ENCODE data around the gene ATP6V1F.
A peak's percentile ranks its signal among the peaks of the same experiment; 100 is the strongest.
"Not testable (repeated sequence)": the region's sequence is repeated elsewhere in the genome, so short reads cannot be mapped to it uniquely, and the experiment has no call there.

Gene ATP6V1F

GRCh38 chr7:128903621-128904361, 41.1 kb downstream of the ATP6V1F start:
- DNase-seq: no peak

- DNase-seq: peak; percentile 54
These were observed 41.9 kb downstream of the ATP6V1F start for GRCh38 chr7:128904381-128905197.

- DNase-seq: no peak
These were observed 43.5 kb downstream of the ATP6V1F start for GRCh38 chr7:128906001-128906765.

GRCh38 chr7:128906766-128907559, 44.3 kb downstream of the ATP6V1F start:
- no peak for DNase-seq

GRCh38 chr7:128908750-128909624, 46.3 kb downstream of the ATP6V1F start:
- DNase-seq: no peak

- DNase-seq: peak; percentile 48
These were observed 47.2 kb downstream of the ATP6V1F start for GRCh38 chr7:128909625-128910568.

GRCh38 chr7:128910569-128910945, 47.9 kb downstream of the ATP6V1F start, which contains the start of gene KCP:
KCP (minus strand) TSS chr7:128910709; CDS start chr7:128910676, 33 bp downstream.
- no peak for DNase-seq

- DNase-seq: peak; percentile 5
These were observed 48.9 kb downstream of the ATP6V1F start for GRCh38 chr7:128911423-128912031.

- no peak for DNase-seq
These were observed 49.6 kb downstream of the ATP6V1F start for GRCh38 chr7:128912281-128912680.

GRCh38 chr7:128912709-128913495, 50.2 kb downstream of the ATP6V1F start:
- not testable (repeated sequence) for DNase-seq

- DNase-seq: no peak
These were observed 51.4 kb downstream of the ATP6V1F start for GRCh38 chr7:128913870-128914565.

- DNase-seq: no peak
These were observed 52.0 kb downstream of the ATP6V1F start for GRCh38 chr7:128914566-128915151.

GRCh38 chr7:128915271-128915819, 52.7 kb downstream of the ATP6V1F start:
- no peak for DNase-seq

Data from fibroblast of skin of back (primary cell).